ENCODE measurements around the gene COL6A3. TPM values are rescaled to one million over a fixed set of nuclear protein-coding genes. Genes with fewer than 3 reads are reported as not detected.

Gene COL6A3
- total and polyA plus RNA-seq, 2 of the 13 experiments (the other 11 are each of a cell fraction or from before 2014, with no cell fraction given): 0.03 TPM; not detected in 1

DNA sequence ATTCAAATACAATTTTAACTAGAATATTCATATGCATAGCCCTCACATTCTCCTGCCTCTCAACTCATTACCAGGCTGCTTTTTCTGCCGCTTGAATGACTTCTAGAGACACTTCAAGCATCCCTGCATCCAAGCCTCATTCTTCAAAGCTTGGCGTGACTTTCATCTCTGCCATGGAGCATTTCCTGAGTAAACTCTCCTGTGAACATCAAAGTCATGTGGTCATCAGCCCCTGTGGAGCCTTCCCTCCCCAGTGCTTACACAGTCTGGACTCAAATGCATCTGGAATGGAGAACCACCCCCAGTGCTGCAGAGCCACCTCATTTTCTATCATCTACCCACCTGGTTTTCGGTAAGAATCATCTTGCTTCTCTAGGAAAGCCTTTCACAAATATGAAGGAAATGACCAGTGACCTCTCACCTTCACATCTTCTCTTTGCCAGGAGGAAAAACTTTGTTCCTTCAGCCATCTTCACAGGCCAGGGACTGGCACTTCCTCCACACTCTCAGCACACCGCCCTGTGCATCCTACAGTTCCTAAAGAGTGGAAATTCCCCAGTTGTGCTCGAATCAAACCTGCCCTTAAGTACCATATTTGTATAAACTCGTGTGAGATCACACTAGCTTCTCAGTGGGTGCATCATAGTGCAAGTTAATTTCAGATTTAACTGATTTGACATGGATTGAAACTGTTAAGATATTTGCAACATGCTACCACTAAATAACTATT is 116.4 kb downstream of the COL6A3 start (continued):
- TF ChIP-seq EP300 (IDR thresholded peaks at IDR 0.05; ENCODE audit: low read depth in 2 of 2, low read length in 2 of 2): peak in 1 of 2 experiments; percentile 48; a peak in 1 of 4 replicates
- peak; percentile 80 for TF ChIP-seq EP300 (CRISPR knock-in tag; IDR thresholded peaks at IDR 0.05; ENCODE audit: borderline replicate concordance)
- TF ChIP-seq NFRKB (IDR thresholded peaks at IDR 0.05): no peak
- TF ChIP-seq RBM22 (optimal IDR thresholded peaks at IDR 0.05; ENCODE audit: low read length): no peak
- peak; percentile 69 for TF ChIP-seq FOSL2 (CRISPR knock-in tag; IDR thresholded peaks at IDR 0.05)
- no peak for TF ChIP-seq HDAC6 (IDR thresholded peaks at IDR 0.05; ENCODE audit: low read depth, low read length)
- peak; percentile 56; the same call in 1 of the 2 replicates for TF ChIP-seq HMG20A (CRISPR knock-in tag; IDR thresholded peaks at IDR 0.05; ENCODE audit: borderline replicate concordance)
- TF ChIP-seq, protein P1, sequence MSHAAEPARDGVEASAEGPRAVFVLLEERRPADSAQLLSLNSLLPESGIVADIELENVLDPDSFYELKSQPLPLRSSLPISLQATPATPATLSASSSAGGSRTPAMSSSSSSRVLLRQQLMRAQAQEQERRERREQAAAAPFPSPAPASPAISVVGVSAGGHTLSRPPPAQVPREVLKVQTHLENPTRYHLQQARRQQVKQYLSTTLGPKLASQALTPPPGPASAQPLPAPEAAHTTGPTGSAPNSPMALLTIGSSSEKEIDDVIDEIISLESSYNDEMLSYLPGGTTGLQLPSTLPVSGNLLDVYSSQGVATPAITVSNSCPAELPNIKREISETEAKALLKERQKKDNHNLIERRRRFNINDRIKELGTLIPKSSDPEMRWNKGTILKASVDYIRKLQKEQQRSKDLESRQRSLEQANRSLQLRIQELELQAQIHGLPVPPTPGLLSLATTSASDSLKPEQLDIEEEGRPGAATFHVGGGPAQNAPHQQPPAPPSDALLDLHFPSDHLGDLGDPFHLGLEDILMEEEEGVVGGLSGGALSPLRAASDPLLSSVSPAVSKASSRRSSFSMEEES (CRISPR knock-in tag; IDR thresholded peaks at IDR 0.05): peak; percentile 48; the same call in 1 of the 2 replicates
- TF ChIP-seq GABPB1 (CRISPR knock-in tag; IDR thresholded peaks at IDR 0.05): no peak
- no peak for TF ChIP-seq ZNF652 (CRISPR knock-in tag; IDR thresholded peaks at IDR 0.05; ENCODE audit: borderline replicate concordance, low read depth)
- peak; percentile 45; the same call in 1 of the 2 replicates for TF ChIP-seq BHLHE40 (IDR thresholded peaks at IDR 0.05; ENCODE audit: low read length)
- peak; percentile 59; the same call in 1 of the 2 replicates for TF ChIP-seq ETV5 (CRISPR knock-in tag; IDR thresholded peaks at IDR 0.05; ENCODE audit: borderline replicate concordance)
- TF ChIP-seq RARA (CRISPR knock-in tag; IDR thresholded peaks at IDR 0.05): 0 out of 2 replicates have a peak, but pooled peaks have one; percentile 32
- TF ChIP-seq, protein P2, sequence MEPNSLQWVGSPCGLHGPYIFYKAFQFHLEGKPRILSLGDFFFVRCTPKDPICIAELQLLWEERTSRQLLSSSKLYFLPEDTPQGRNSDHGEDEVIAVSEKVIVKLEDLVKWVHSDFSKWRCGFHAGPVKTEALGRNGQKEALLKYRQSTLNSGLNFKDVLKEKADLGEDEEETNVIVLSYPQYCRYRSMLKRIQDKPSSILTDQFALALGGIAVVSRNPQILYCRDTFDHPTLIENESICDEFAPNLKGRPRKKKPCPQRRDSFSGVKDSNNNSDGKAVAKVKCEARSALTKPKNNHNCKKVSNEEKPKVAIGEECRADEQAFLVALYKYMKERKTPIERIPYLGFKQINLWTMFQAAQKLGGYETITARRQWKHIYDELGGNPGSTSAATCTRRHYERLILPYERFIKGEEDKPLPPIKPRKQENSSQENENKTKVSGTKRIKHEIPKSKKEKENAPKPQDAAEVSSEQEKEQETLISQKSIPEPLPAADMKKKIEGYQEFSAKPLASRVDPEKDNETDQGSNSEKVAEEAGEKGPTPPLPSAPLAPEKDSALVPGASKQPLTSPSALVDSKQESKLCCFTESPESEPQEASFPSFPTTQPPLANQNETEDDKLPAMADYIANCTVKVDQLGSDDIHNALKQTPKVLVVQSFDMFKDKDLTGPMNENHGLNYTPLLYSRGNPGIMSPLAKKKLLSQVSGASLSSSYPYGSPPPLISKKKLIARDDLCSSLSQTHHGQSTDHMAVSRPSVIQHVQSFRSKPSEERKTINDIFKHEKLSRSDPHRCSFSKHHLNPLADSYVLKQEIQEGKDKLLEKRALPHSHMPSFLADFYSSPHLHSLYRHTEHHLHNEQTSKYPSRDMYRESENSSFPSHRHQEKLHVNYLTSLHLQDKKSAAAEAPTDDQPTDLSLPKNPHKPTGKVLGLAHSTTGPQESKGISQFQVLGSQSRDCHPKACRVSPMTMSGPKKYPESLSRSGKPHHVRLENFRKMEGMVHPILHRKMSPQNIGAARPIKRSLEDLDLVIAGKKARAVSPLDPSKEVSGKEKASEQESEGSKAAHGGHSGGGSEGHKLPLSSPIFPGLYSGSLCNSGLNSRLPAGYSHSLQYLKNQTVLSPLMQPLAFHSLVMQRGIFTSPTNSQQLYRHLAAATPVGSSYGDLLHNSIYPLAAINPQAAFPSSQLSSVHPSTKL (CRISPR knock-in tag; IDR thresholded peaks at IDR 0.05): peak; percentile 60
- TF ChIP-seq CREM (IDR thresholded peaks at IDR 0.05): peak; percentile 50; the same call in 1 of the 2 replicates
- TF ChIP-seq CREM (CRISPR knock-in tag; IDR thresholded peaks at IDR 0.05): no peak
- 0 out of 2 replicates have a peak, but pooled peaks have one; percentile 16 for TF ChIP-seq SOX5 (CRISPR knock-in tag; IDR thresholded peaks at IDR 0.05; ENCODE audit: borderline replicate concordance)
- TF ChIP-seq ZNF746 (CRISPR knock-in tag; IDR thresholded peaks at IDR 0.05): no peak
- TF ChIP-seq MBD4 (IDR thresholded peaks at IDR 0.05; ENCODE audit: borderline replicate concordance, low read length): no peak
- no peak for TF ChIP-seq FOXA1 (IDR thresholded peaks at IDR 0.05)
- peak; percentile 47; the same call in 1 of the 2 replicates for TF ChIP-seq FOXA1 (CRISPR knock-in tag; IDR thresholded peaks at IDR 0.05)
- TF ChIP-seq TBP (CRISPR knock-in tag; IDR thresholded peaks at IDR 0.05): no peak

Data from HepG2 (cell line).